Activated T-cell treated with anti-CD3 and anti-CD28 coated beads for 1 hour (primary cell): ENCODE data around the gene GPR18.

Source experiments
- DNase-seq: peaks from one replicate; pipeline ENCODE4 v3.0.0-alpha.2; 2020; ENCODE audit warnings: low read depth

Gene GPR18

DNA sequence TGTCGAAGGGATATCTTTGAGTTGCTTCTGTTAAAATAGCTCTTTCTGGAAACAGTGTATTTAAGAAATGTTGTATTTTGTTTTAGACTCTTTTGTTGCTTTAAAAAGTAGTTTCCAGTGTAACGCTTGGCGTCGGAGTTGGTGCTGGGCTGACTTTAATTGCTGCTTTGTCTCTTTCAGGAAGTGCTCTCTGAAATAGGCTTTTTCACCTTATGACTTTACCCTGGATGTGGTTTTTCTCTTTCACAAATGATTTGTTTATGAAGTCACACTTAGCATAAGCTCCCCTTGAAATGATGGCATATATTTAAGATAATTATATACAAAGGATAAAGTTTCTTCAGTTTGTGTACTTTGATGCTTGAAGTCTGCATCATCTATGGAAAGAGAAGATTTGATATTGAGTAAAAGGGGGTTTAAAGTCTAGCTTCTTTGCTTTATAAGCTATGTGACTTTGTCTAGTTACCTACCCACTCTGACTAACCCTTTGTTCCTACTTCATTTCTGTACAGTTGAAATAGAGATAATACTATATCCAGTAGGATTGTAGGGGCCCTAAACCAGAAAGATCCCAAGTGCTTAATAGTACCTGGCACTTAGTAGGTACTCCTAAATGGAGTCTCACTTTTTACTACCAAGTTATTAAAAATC lies at the start of gene GPR18:
TSS of gene GPR18 (minus strand) at position 170 of the 651 bp plus-strand sequence. CDS start 2,507 bp downstream, outside the sequence.
- DNase-seq: no peak

GRCh38 chr13:99307648-99308339 lies 49.6 kb upstream of the GPR18 start:
- DNase-seq: peak; percentile 26

DNA sequence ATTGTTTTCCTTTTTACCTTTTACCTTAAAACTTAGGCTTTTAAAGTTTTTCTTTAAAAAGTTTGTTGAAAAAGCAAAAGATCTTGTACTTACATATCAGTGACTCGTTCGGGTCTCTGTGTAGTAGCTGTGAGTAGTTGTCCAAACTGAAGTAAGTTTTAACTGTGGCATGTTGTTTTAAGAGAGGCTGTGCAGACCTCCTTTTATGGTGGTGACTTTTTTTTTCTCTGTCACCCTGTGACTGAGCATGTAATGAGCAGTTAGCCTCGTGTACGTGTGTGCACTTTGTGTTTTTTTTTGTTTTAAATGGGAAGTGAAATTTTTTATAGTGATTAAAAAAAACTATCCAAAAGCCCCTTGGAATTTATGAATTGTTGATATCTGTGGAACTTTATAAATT lies 49.1 kb upstream of the GPR18 start, which contains the start of gene GPR183:
TSS of gene GPR183 (minus strand) at position 153 of the 400 bp plus-strand sequence. CDS start 11,254 bp downstream, outside the sequence.
- no peak for DNase-seq

- DNase-seq: no peak
Measured at GRCh38 chr13:99305566-99305965, 47.4 kb upstream of the GPR18 start.

- no peak for DNase-seq
Measured at GRCh38 chr13:99305158-99305557, 47.0 kb upstream of the GPR18 start.

DNA sequence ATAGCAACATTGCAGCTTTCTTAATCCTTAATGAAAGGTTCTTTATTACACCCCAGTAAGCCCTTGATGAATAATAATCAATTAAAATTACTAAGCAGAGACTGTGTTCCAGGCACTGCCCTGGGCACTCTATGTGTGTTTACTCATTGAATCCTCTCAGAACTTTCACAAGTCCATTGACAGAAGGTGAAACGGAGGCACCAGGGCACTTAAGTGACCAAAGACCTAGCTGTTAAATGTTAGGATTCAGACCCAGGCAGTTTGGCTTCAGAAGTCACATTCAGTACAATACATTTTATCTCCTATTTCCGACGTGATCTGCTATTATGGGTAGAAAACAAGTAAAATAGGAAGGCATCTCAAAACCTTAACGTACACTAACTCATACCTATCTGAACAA lies 46.4 kb upstream of the GPR18 start:
- DNase-seq: no peak

- DNase-seq: peak; percentile 25
Measured at GRCh38 chr13:99303863-99304521, 45.8 kb upstream of the GPR18 start.

- no peak for DNase-seq
Measured at GRCh38 chr13:99302637-99303505, 44.7 kb upstream of the GPR18 start.

- DNase-seq: no peak
Measured at GRCh38 chr13:99301913-99302636, 43.9 kb upstream of the GPR18 start.

DNA sequence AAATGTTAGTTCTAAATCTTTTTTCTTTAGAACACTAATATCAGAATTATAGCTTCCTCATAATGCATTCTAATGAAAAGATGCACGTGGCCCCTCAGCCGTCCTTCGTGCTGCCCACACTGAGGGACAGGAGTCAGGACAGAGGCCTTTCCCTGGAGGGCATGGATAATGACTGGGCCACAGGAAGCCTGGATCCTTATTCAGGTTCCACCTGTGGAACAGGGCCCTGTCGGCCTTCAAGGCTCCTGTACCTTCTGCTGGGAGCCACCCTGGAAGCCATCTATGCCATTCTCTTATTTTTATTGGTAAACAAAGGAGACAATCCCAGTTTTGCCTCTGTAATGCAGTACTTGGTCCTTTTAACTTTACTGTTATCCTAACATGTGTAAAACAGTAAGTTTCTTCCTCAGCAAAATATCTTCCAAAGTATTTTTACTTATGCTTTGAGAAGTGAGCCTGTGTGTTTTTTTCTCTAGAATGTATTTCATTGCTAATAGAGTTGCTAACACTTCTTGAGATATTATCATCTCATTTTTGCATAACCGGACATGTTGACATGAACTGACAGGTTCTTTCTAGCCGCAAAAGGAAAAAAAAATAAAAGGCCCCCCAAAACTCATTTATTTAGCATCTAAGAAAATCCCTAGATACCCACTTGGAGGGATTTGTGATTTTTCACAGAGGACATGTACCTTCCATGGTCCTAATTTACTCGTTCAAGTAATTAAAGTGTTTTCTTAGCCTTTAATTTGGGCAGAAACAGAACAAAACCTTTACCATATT lies 43.1 kb upstream of the GPR18 start:
- no peak for DNase-seq

DNA sequence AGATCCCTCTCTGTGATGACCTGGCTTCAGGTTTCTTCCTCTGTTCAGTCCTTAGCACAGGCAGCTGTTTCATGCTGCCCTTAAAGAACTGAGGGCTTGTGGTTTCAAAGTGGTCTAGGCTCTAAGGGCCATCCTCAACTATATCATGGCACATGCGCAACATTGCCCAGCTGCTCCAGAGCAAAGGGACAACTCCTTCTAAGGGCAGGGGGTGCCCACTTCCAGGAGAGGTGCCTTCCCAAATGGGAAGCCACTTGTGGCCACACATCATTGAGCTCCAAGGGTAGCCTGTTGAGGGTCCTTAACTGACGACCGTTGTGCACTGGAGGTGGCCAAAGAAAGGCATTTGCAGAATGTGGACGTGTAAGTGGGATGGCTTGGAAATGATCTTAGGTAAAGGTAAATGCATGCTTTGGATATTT lies 41.8 kb upstream of the GPR18 start:
- DNase-seq: no peak

GRCh38 chr13:99299256-99299919 lies 41.2 kb upstream of the GPR18 start:
- DNase-seq: no peak

DNA sequence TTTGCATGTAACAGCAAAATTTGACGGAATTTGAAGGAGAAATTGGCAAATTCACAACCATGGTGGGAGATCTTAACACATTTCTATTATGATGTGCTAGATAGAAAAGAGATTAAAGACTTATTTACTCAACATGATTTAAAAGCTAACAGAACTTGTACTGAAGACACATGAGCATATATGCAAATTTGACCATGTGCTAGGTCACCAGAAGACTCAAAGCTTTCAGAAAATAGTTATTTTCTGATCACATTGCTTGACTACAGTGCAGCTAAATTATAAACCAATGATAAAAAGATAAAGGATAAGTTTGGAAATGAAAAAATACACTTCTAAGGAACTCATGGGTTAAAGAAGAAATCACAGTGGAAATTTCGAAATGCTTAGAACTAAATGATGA lies 39.9 kb upstream of the GPR18 start:
- DNase-seq: no peak

GRCh38 chr13:99297331-99297730 lies 39.2 kb upstream of the GPR18 start:
- no peak for DNase-seq

DNA sequence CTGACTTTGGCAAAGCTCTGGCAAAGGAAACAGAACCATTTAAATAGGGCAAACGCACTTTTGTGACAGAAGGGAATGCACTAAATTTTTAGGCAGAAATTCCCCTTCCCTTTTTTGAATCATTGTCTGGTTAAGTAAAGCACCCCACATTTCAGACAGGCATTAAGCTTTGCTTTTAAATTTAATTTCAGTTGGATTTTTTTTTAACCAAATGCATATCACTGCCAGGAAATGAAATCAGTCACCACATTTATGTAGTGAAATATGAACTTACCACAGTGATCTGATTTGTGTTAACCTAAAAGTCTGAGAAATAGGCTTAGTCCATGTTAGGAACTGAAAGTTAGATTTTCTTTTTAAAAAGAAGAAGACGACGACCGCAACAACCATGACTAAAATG lies 38.2 kb upstream of the GPR18 start:
- DNase-seq: no peak

DNA sequence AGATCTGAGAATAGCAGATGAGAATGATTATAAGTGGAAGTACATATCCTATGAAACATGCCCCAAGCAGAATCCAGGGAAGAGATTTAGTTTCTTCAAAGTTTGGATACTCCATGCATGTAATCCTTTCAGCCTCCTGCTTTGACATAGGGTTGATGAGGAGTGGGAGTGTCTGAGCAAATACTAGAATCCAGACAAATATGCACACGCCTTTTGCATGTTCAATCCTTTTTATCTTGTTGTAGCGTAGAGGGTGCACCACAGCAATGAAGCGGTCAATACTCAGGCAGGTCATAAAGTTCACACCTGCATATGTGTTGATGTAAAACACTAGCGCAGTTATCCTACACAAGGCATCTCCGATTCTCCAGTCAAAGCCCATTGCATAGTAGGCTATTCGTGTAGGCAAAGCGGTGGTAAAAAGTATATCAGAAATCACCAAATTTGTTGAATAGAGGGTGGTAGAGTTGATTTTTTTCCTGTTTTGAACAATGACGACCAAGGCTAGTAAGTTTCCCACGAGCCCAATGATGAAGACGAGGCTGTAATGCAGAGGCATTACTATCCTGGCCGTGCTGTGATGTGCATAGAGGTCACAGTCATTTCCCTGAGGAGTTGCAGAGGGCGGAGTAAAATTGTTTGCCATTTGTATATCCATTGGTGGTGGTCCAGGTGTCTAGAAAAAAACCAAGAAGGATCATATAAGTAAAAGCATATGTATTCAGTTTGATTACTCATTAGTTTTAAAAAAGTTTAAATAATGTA lies 37.5 kb upstream of the GPR18 start:
- DNase-seq: no peak

- no peak for DNase-seq
Measured at GRCh38 chr13:99294958-99295357, 36.8 kb upstream of the GPR18 start.

DNA sequence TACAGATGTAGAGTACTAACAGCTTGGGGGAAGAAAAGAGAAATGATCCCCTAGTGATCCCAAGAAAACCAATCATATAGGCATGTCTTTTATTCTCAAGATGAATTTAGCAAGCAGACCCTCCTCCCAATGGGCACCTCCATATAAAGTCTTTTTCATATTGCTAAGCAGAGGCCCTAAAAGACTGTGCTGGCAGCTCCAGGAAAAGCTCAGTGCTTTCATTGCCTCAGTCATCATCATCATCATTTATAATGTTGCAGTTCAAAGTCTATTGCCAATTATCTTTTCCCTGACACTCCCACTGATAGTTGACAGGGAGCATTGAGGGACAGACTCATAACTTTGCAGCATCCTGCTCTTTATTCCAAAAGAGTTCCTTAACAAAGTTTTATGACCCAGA lies 36.0 kb upstream of the GPR18 start:
- no peak for DNase-seq

- no peak for DNase-seq
Measured at GRCh38 chr13:99293178-99293577, 35.0 kb upstream of the GPR18 start.
